ENCODE data around the gene RBPJL. TPM values are rescaled to one million over a fixed set of nuclear protein-coding genes. Genes with fewer than 3 reads are reported as not detected.
A peak's percentile ranks its signal among the peaks of the same experiment; 100 is the strongest.

RBPJL gene
- total RNA-seq, 4 donors from 2014 or later, result not detected

DNA sequence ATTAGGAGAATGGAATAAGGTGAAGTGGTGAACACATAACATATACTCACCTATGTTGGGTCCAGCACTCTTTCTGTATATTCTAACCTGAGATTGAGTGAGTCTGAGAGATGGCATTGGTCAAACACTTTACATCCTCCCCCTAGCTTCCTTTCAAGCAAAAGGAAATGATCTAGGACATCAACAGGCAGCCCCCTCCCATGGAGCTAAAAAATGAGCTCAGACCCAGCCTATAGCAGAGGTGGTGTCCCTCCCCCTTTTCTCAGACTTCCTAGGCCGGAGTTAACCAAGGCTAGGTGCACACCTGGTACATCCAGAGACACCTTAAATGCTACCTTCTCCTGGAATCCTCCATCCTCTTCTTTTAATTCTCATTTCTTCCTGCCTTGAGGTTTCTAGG, 47.1 kb downstream of the RBPJL start:
- DNase-seq (ENCODE audit: low spot score), result no peak
- no peak for ATAC-seq (ENCODE audit: low FRiP score)
- TF ChIP-seq, protein P1, sequence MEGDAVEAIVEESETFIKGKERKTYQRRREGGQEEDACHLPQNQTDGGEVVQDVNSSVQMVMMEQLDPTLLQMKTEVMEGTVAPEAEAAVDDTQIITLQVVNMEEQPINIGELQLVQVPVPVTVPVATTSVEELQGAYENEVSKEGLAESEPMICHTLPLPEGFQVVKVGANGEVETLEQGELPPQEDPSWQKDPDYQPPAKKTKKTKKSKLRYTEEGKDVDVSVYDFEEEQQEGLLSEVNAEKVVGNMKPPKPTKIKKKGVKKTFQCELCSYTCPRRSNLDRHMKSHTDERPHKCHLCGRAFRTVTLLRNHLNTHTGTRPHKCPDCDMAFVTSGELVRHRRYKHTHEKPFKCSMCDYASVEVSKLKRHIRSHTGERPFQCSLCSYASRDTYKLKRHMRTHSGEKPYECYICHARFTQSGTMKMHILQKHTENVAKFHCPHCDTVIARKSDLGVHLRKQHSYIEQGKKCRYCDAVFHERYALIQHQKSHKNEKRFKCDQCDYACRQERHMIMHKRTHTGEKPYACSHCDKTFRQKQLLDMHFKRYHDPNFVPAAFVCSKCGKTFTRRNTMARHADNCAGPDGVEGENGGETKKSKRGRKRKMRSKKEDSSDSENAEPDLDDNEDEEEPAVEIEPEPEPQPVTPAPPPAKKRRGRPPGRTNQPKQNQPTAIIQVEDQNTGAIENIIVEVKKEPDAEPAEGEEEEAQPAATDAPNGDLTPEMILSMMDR (IDR thresholded peaks at IDR 0.05), result no peak

DNA sequence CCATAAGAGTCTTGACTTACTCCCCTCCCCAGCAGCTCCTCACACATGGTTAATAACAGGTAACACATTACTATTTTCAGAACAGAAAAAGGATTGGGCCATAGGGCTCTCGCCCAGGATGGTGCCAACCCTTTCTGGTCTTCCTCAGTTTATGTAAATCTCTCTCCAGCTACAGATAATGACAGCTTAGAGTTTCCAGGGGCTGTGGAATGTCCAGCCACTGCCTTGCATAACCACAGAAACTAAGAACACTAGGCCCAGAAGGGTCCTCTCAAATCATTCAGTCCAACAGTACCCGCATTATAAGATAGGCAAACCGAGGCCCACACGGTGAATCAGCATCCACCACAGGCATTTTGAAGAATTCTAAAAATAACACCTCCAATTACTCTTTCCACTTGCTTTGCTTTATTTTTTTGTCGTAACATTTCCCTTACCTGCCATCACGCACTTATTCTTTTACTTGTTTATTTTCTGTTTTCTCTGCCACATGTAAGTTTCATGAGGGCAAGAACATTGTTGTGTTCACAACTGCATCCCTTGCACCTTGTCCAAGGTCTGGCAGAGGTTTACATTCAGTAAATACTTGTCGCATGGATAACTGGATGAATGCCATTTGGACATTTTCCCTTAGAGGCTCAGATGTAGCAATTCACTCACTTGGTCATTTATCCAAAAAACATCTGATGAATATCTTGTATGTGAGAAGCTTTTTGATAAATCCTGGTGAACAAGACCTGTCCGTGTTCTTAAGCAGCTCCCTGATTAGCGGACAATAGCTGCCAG, 48.0 kb downstream of the RBPJL start:
- TF ChIP-seq, protein P1 (IDR thresholded peaks at IDR 0.05), result no peak
- ATAC-seq (ENCODE audit: low FRiP score), result no peak
- DNase-seq (ENCODE audit: low spot score), result no peak

DNA sequence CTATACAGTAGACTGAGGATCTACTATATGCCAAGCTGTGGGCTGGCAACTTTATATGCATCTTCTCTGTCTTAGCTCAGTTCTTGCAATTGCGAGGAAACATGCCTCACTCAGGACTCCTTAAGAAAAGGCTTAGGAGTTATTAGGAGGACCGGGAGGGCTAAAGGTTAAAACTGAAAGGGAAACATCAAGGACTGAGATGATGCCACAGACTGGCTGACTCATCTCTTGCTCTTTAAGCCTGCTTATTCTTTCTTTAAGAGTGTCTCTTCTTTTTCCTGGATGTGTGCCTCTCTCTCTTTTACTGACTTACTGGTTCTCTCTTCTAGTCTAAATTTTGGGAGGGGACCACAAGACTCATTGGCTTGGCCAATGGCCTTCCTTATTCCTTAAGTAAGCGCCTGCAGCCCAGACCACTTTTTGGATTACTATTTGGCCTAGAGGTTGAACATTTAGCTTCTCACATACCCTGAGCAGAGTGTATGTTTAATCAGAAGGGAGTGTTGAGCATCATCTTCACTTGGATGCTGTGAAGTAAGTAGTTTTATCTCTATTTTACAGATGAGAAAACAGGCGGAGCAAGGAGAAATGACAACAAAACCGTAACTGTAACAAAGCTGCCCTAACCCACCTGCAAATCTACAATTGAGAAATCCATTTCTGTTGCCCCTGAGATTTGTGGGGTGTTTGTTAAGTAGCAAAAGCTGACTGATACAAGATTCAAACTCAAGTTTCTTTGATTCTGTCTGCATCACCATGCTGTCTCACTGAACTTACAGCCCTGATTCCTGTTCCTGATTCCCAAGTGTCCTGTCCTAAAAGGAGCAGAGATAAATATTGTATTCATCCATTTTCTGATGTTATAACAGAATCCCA, 48.8 kb downstream of the RBPJL start:
- DNase-seq (ENCODE audit: low spot score) (no peak), ATAC-seq (ENCODE audit: low FRiP score) (peak; percentile 41)
- TF ChIP-seq, protein P1 (IDR thresholded peaks at IDR 0.05), result no peak

DNA sequence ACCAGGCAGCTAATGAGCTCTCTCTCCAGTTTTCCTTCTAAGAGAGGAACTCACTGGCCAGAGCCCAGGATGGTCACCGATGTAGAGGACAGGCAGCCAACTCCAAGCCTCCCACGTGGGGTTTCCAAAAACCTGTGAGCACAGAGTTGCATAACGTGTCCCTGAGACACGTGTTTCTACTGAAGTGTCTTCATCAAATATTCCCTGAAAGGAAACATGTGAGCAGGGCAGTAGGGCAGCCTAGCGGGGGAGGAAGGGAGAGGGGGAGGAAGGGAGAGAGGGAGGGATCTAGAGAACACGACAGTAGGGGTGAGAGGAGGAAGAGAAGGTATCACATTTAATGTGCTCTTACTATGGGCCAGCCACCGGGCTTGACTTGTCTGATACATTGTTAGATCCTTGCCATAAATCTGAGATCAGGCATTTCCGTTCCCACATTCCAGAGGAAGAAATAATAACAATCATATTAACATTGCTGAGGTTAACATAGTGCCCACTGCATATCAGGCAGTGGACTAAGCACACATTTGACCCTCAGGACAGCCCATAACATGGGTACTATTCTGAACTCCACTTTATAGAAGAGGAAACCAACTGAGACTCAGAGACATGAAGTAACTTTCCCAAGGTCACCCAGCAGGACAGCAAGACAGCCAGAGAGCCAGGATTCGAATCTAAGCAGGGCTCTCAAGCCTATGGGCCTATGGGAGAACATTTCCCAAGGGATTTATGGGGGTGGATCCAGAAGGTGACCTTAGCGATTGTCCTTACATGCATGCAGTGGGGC, 51.8 kb downstream of the RBPJL start:
- DNase-seq (ENCODE audit: low spot score) (no peak), ATAC-seq (ENCODE audit: low FRiP score) (peak; percentile 43)
- TF ChIP-seq, protein P1 (IDR thresholded peaks at IDR 0.05), result no peak

DNA sequence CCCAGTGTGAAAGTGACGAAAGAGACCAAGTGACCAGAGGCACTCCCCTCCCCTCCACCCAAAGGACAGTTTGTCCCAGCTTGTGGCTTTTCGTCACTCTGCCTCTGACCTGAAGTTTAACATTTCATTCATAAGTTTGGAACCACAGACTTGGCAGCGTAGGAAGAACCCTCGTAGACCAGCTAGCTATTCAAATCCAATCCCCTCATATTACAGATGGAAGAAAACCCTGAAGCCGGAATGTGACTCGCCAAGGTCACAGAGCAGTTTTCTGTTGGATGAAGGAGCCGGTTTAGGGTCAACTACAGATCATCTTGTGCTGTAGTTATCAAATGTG, 52.4 kb downstream of the RBPJL start:
- no peak for ATAC-seq (ENCODE audit: low FRiP score)
- no peak for DNase-seq (ENCODE audit: low spot score)
- TF ChIP-seq, protein P1 (IDR thresholded peaks at IDR 0.05), result no peak

DNA sequence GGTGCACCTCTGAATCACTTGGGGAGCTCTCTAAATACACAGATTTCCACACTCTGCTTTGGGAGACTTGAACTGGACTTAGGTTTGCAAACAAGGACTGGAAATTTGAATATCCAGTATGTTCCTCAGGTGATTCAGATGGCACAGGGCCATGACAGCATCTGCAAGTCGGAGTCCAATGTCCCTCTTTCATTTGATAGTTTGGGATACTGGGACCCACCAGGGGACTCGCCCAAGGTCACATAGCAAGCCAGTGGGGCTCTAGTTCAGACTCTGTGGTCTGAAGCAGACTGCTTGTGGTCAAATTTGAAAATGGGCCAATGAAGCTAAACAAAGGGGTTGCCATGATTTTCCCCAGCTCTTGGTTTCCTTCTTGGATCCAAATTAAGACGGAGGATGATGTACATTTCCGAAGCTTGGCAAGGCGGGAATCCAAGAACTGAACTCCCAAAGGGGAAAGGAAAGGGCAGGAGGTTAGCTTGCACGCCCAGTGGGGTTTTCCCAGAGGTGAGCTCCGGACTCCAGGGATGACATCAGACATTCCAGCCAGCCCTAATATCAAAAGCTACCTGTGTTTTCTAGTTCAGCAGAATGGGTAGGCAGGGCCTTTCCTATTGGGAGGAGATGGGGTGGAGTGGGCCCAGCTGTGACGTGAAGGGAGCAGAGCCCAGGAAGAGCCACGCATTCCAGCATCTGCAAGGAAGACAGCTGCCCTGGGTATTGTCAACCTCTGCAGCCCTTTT, 52.9 kb downstream of the RBPJL start:
- peak; percentile 18 for ATAC-seq (ENCODE audit: low FRiP score)
- DNase-seq (ENCODE audit: low spot score), result peak; percentile 21
- TF ChIP-seq, protein P1 (IDR thresholded peaks at IDR 0.05), result no peak

All from omental fat pad (tissue), 4 donors.